HEK293T (cell line): ENCODE data around the gene TNNC2.

Experiments
- CTBP1 ChIP-seq: fragments of 450-650 bp; IDR thresholded peaks from 2 replicates; pipeline ENCODE4 v1.6.1; 2016; ENCODE audit warnings: borderline replicate concordance
- ELF4 ChIP-seq: fragments of 450-650 bp; IDR thresholded peaks from 2 replicates; pipeline ENCODE4 v1.6.1; 2017; ENCODE audit warnings: antibody characterized with exemption
- FOXM1 ChIP-seq: fragments of 450-650 bp; IDR thresholded peaks from 2 replicates; pipeline ENCODE4 v1.6.1; 2017; ENCODE audit warnings: mild to moderate bottlenecking, borderline replicate concordance
- L3MBTL2 ChIP-seq: fragments of 450-650 bp; conservative IDR thresholded peaks from 2 replicates; pipeline ENCODE4 v1.6.1; 2016; ENCODE audit warnings: mild to moderate bottlenecking
- NFRKB ChIP-seq: fragments of 450-650 bp; IDR thresholded peaks from 2 replicates; pipeline ENCODE4 v1.6.1; 2016; ENCODE audit warnings: mild to moderate bottlenecking, moderate library complexity
- SP1 ChIP-seq: fragments of 450-650 bp; IDR thresholded peaks from 2 replicates; pipeline ENCODE4 v1.6.1; 2017
- SUZ12 ChIP-seq: fragments of 450-650 bp; IDR thresholded peaks from 2 replicates; pipeline ENCODE4 v1.6.1; 2016; ENCODE audit warnings: mild to moderate bottlenecking
- TARDBP ChIP-seq: fragments of 450-650 bp; IDR thresholded peaks from 2 replicates; pipeline ENCODE4 v1.6.1; 2016

DNA sequence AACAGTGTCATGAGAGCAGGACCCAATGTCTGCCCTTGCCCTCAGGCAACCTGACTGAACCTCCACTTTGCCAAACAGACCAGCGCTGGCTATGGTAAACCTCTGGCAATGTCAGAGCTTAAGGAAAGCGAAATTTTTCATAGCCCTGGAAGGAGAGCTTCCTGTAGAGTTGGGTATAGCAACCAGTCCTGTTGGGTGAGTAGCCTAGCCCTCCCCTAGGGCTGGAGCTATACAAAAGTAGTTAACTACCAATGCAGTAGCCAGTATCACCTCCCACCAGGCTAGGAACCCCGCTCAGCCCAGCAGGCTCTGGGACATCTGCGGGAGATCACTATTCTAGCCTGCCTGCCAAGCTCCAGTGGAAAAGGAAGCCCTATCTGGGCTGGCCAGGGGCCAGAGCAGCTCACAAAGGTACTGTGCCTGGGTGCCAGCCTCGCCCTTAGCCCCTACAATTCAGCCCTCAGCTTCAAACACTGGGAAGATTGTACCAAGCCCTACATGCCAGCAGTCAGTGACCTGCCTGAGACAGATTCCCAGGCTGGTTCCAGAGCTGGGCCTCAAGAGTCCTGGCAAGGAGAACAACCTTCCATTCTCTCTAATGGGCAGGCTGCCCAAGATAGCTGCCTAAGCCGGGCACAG is 43.3 kb downstream of the TNNC2 start:
- TF ChIP-seq TARDBP (no peak), SUZ12 (no peak), ELF4 (no peak), NFRKB (no peak), CTBP1 (no peak), SP1 (no peak), FOXM1 (no peak), L3MBTL2 (no peak)
